Astrocyte (in vitro differentiated cells and primary cell): Measurements from ENCODE around the gene CEP104.

Source experiments
- CTCF ChIP-seq: IDR thresholded peaks from 2 replicates; pipeline ENCODE4 v1.5.1; 2011; ENCODE audit warnings: low read depth, mild to moderate bottlenecking, inconsistent platforms, low read length, moderate library complexity; ENCODE audit not compliant: insufficient read depth
- EZH2 ChIP-seq: IDR thresholded peaks from 2 replicates; pipeline ENCODE4 v1.6.1; 2012; ENCODE audit warnings: mild to moderate bottlenecking, low read length, inconsistent platforms; ENCODE audit not compliant: insufficient read depth

GRCh38 chr1:3822421-3822820, 34.6 kb downstream of the CEP104 start:
- TF ChIP-seq CTCF (no peak), EZH2 (no peak)
